HEK293T (cell line): ENCODE data around the gene ADAMTS19.

Source experiments
- BHLHE40 ChIP-seq: fragments of 450-650 bp; IDR thresholded peaks from 2 replicates; pipeline ENCODE4 v1.6.1; 2016; ENCODE audit warnings: mild to moderate bottlenecking, moderate library complexity, borderline replicate concordance
- CTBP1 ChIP-seq: fragments of 450-650 bp; IDR thresholded peaks from 2 replicates; pipeline ENCODE4 v1.6.1; 2016; ENCODE audit warnings: borderline replicate concordance
- ELF4 ChIP-seq: fragments of 450-650 bp; IDR thresholded peaks from 2 replicates; pipeline ENCODE4 v1.6.1; 2017; ENCODE audit warnings: antibody characterized with exemption
- L3MBTL2 ChIP-seq: fragments of 450-650 bp; conservative IDR thresholded peaks from 2 replicates; pipeline ENCODE4 v1.6.1; 2016; ENCODE audit warnings: mild to moderate bottlenecking
- NFRKB ChIP-seq: fragments of 450-650 bp; IDR thresholded peaks from 2 replicates; pipeline ENCODE4 v1.6.1; 2016; ENCODE audit warnings: mild to moderate bottlenecking, moderate library complexity
- SP1 ChIP-seq: fragments of 450-650 bp; IDR thresholded peaks from 2 replicates; pipeline ENCODE4 v1.6.1; 2017
- SUZ12 ChIP-seq: fragments of 450-650 bp; IDR thresholded peaks from 2 replicates; pipeline ENCODE4 v1.6.1; 2016; ENCODE audit warnings: mild to moderate bottlenecking
- TF ChIP-seq, protein P1 (sequence below): fragments of 450-650 bp; IDR thresholded peaks from 2 replicates; pipeline ENCODE4 v1.6.1; 2016

DNA sequence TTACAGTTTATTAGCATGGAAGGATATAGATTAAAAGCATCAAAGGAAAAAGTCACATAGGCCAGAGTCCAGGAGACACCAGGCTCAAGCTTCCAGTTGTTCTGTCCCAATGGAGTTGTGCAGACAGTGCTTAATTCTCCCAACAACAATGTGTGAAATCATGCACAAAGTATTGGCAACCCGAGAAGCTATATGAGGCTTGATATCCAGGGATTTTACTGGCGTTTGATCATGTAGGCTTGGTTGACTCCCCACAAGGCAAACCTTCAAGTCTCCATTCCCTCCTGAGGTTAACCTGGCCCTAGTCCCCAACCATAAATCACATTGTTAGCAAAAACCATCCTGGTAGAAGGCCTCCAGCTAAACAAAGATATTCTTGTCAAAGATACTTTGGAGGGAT, 141.5 kb downstream of the ADAMTS19 start:
- TF ChIP-seq SP1 (no peak), BHLHE40 (no peak), ELF4 (no peak), CTBP1 (no peak), L3MBTL2 (no peak), NFRKB (no peak), SUZ12 (no peak)
- TF ChIP-seq, protein P1, sequence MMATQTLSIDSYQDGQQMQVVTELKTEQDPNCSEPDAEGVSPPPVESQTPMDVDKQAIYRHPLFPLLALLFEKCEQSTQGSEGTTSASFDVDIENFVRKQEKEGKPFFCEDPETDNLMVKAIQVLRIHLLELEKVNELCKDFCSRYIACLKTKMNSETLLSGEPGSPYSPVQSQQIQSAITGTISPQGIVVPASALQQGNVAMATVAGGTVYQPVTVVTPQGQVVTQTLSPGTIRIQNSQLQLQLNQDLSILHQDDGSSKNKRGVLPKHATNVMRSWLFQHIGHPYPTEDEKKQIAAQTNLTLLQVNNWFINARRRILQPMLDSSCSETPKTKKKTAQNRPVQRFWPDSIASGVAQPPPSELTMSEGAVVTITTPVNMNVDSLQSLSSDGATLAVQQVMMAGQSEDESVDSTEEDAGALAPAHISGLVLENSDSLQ = no peak
